Measurements from ENCODE around the gene NHS. TPM values are rescaled to one million over a fixed set of nuclear protein-coding genes. Genes with fewer than 3 reads are reported as not detected.

Gene NHS
- total RNA-seq, 1 donor from 2014 or later, result 12.1 TPM

DNA sequence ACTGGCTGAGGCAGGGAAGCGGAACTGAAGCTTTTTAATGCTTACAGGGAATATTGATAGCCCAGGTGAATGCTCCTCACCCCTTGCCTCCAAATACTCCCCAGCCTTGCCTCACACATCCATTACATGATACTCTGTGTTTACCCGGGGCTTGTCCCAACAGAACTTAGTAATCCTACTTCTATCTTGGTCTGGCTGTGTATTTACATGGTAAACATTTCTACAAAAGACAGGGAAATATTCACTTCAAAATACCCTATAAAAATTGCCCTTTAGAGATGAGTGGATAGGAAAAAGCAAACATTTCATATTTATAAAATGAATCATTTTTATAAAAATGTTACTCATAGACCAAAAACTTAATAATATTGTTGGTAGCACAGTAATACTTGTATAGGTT lies 120.1 kb downstream of the NHS start:
- Mint-ChIP-seq H3K4me3 (no peak overlapping the region), H3K4me1 (no peaks in the 10 kb centered on the region), H3K27ac (no peak overlapping the region), H3K27me3 (ENCODE audit: insufficient read depth, low read depth) (peaks cover 6% of the 10 kb centered on the region), H3K9me3 (peaks cover 21% of the 10 kb centered on the region), H3K36me3 (no peaks in the 10 kb centered on the region)
- H2AFZ ChIP-seq (replicated peaks), result no peak overlapping the region
- H3K79me2 ChIP-seq (ENCODE audit: low read depth), result no peaks in the 10 kb centered on the region
- H3K36me3 ChIP-seq, result no peaks in the 10 kb centered on the region
- no peaks in the 10 kb centered on the region for H3K4me1 ChIP-seq
- H3K9me3 ChIP-seq (ENCODE audit: low read depth), result no peaks in the 10 kb centered on the region
- no peak overlapping the region for H3K4me2 ChIP-seq
- TF ChIP-seq EZH2phosphoT487 (IDR thresholded peaks at IDR 0.05), result no peak
- TF ChIP-seq CTCF (IDR thresholded peaks at IDR 0.05), result no peak
- no peak for TF ChIP-seq EZH2 (IDR thresholded peaks at IDR 0.05)
- no peaks in the 10 kb centered on the region for H4K20me1 ChIP-seq (ENCODE audit: low read depth)
- DNase-seq (ENCODE audit: low spot score), result no peak
- no peaks in the 10 kb centered on the region for H3F3A ChIP-seq (ENCODE audit: low read depth)
- no peaks in the 10 kb centered on the region for H3K27me3 ChIP-seq
- H3K4me3 ChIP-seq, result no peak overlapping the region
- no peak overlapping the region for H3K27ac ChIP-seq
- no peak overlapping the region for H3K9ac ChIP-seq

- no peak for DNase-seq (ENCODE audit: low spot score)
- Histone ChIP-seq H3K36me3 (no peaks in the 10 kb centered on the region), H2AFZ (replicated peaks) (no peak overlapping the region), H3K27ac (no peak overlapping the region), H3K4me3 (no peak overlapping the region), H3K27me3 (no peaks in the 10 kb centered on the region), H3K4me1 (no peaks in the 10 kb centered on the region), H3K9me3 (ENCODE audit: low read depth) (no peaks in the 10 kb centered on the region), H3K4me2 (no peak overlapping the region), H4K20me1 (ENCODE audit: low read depth) (no peaks in the 10 kb centered on the region), H3K79me2 (ENCODE audit: low read depth) (no peaks in the 10 kb centered on the region), H3K9ac (no peak overlapping the region), H3F3A (ENCODE audit: low read depth) (no peaks in the 10 kb centered on the region)
- H3K36me3 Mint-ChIP-seq, result no peaks in the 10 kb centered on the region
- peaks cover 4% of the 10 kb centered on the region for H3K27me3 Mint-ChIP-seq (ENCODE audit: insufficient read depth, low read depth)
- no peak overlapping the region for H3K27ac Mint-ChIP-seq
- TF ChIP-seq EZH2phosphoT487 (IDR thresholded peaks at IDR 0.05) (no peak), EZH2 (IDR thresholded peaks at IDR 0.05) (no peak), CTCF (IDR thresholded peaks at IDR 0.05) (no peak)
- peaks cover 4% of the 10 kb centered on the region for H3K4me1 Mint-ChIP-seq
- H3K4me3 Mint-ChIP-seq, result no peak overlapping the region
- peaks cover 9% of the 10 kb centered on the region for H3K9me3 Mint-ChIP-seq
Measured at GRCh38 chrX:17496407-17496806, 121.4 kb downstream of the NHS start.

GRCh38 chrX:17497193-17497592 lies 122.2 kb downstream of the NHS start:
- H3K36me3 ChIP-seq, result no peaks in the 10 kb centered on the region
- no peaks in the 10 kb centered on the region for H3K36me3 Mint-ChIP-seq
- no peak overlapping the region for H3K4me2 ChIP-seq

More at GRCh38 chrX:17497193-17497592, 122.2 kb downstream of the NHS start:
- Histone ChIP-seq H3F3A (ENCODE audit: low read depth) (no peaks in the 10 kb centered on the region), H3K9me3 (ENCODE audit: low read depth) (no peaks in the 10 kb centered on the region), H3K27ac (no peak overlapping the region), H3K4me3 (no peak overlapping the region), H3K4me1 (no peaks in the 10 kb centered on the region), H3K79me2 (ENCODE audit: low read depth) (no peaks in the 10 kb centered on the region), H4K20me1 (ENCODE audit: low read depth) (no peaks in the 10 kb centered on the region), H3K27me3 (no peaks in the 10 kb centered on the region), H3K9ac (no peak overlapping the region), H2AFZ (replicated peaks) (no peak overlapping the region)
- DNase-seq (ENCODE audit: low spot score), result no peak
- peaks cover 4% of the 10 kb centered on the region for H3K27me3 Mint-ChIP-seq (ENCODE audit: insufficient read depth, low read depth)
- no peak overlapping the region for H3K27ac Mint-ChIP-seq
- peaks cover 7% of the 10 kb centered on the region for H3K4me1 Mint-ChIP-seq
- no peak overlapping the region for H3K4me3 Mint-ChIP-seq
- H3K9me3 Mint-ChIP-seq, result peaks cover 6% of the 10 kb centered on the region
- no peak for TF ChIP-seq EZH2 (IDR thresholded peaks at IDR 0.05)
- TF ChIP-seq CTCF (IDR thresholded peaks at IDR 0.05), result no peak
- TF ChIP-seq EZH2phosphoT487 (IDR thresholded peaks at IDR 0.05), result no peak

All from neural progenitor cell (in vitro differentiated cells).